GM23338 (cell line): ENCODE measurements around the gene ANG. TPM values are rescaled to one million over a fixed set of nuclear protein-coding genes. Genes with fewer than 3 reads are reported as not detected.

Experiments used
- ATAC-seq: fragments of 200-7000 bp; cut with Tn5 transposase; 3 replicates; pipeline ENCODE4 v1.9.1; 2020
- DNase-seq: peaks from one replicate; pipeline ENCODE4 v3.0.0-alpha.2; 2015; ENCODE audit warnings: low spot score
- H2AFZ ChIP-seq: fragments of 200-600 bp; sonication (generic); 2 replicates; pipeline ENCODE4 v1.8.0; 2016; ENCODE audit warnings: antibody characterized with exemption, mild to moderate bottlenecking, moderate library complexity
- H3F3A ChIP-seq: fragments of 200-600 bp; sonication (generic); replicated peaks from 2 replicates; pipeline ENCODE4 v1.8.0; 2017; ENCODE audit warnings: antibody characterized with exemption, mixed run types, low read depth
- H3K27ac ChIP-seq: fragments of 200-600 bp; sonication (generic); 2 replicates; pipeline ENCODE4 v1.6.1; 2016; ENCODE audit warnings: low read depth
- H3K27me3 ChIP-seq: fragments of 200-600 bp; sonication (generic); 2 replicates; pipeline ENCODE4 v1.8.0; 2016; ENCODE audit warnings: mild to moderate bottlenecking, mixed run types, moderate library complexity; ENCODE audit not compliant: insufficient read depth
- H3K36me3 ChIP-seq: fragments of 200-600 bp; sonication (generic); 2 replicates; pipeline ENCODE4 v1.8.0; 2016; ENCODE audit warnings: mild to moderate bottlenecking; ENCODE audit not compliant: insufficient read depth
- H3K4me1 ChIP-seq: fragments of 200-600 bp; sonication (generic); 2 replicates; pipeline ENCODE4 v1.8.0; 2016; ENCODE audit warnings: mild to moderate bottlenecking, moderate library complexity; ENCODE audit not compliant: insufficient read depth
- H3K4me2 ChIP-seq: fragments of 200-600 bp; sonication (generic); 2 replicates; pipeline ENCODE4 v1.7.1; 2017; ENCODE audit warnings: mixed run types
- H3K4me3 ChIP-seq: fragments of 200-600 bp; sonication (generic); 2 replicates; pipeline ENCODE4 v1.6.1; 2016; ENCODE audit warnings: mixed run types
- H3K79me2 ChIP-seq: fragments of 200-600 bp; sonication (generic); replicated peaks from 2 replicates; pipeline ENCODE4 v1.8.0; 2017; ENCODE audit warnings: mild to moderate bottlenecking; ENCODE audit not compliant: insufficient read depth
- H3K9me2 ChIP-seq: fragments of 200-600 bp; sonication (generic); 2 replicates; pipeline ENCODE4 v1.8.0; 2017; ENCODE audit not compliant: insufficient read depth
- H4K20me1 ChIP-seq: fragments of 200-600 bp; sonication (generic); replicated peaks from 2 replicates; pipeline ENCODE4 v1.8.0; 2017; ENCODE audit warnings: mild to moderate bottlenecking; ENCODE audit not compliant: insufficient read depth
- H3K27ac Mint-ChIP-seq: 2 replicates; pipeline ENCODE4 v1.8.0; 2020; ENCODE audit warnings: inconsistent platforms, mild to moderate bottlenecking, moderate library complexity, mixed read lengths
- H3K27me3 Mint-ChIP-seq: 3 replicates; pipeline ENCODE4 v1.8.0; 2022; ENCODE audit warnings: low read depth, mild to moderate bottlenecking, moderate library complexity, mixed read lengths, inconsistent platforms; ENCODE audit not compliant: insufficient read depth, poor library complexity
- H3K36me3 Mint-ChIP-seq: 3 replicates; pipeline ENCODE4 v1.8.0; 2021; ENCODE audit warnings: low read depth, mild to moderate bottlenecking, inconsistent platforms, moderate library complexity, mixed read lengths
- H3K4me1 Mint-ChIP-seq: 3 replicates; pipeline ENCODE4 v1.8.0; 2020; ENCODE audit warnings: mild to moderate bottlenecking, inconsistent platforms, mixed read lengths
- H3K4me3 Mint-ChIP-seq: 3 replicates; pipeline ENCODE4 v1.8.0; 2021; ENCODE audit warnings: moderate library complexity, mild to moderate bottlenecking, inconsistent platforms, mixed read lengths
- H3K9me3 Mint-ChIP-seq: 3 replicates; pipeline ENCODE4 v1.8.0; 2020; ENCODE audit warnings: moderate library complexity, mild to moderate bottlenecking, inconsistent platforms, mixed read lengths
- CREB1 ChIP-seq: fragments of 250-450 bp; sonication (Bioruptor Pico); IDR thresholded peaks from 2 replicates; pipeline ENCODE4 v1.5.0; 2020; ENCODE audit warnings: low read depth, mild to moderate bottlenecking, moderate library complexity
- EZH2 ChIP-seq: fragments of 200-600 bp; sonication (generic); IDR thresholded peaks from one replicate; pipeline ENCODE4 v1.8.0; 2017; ENCODE audit warnings: antibody characterized with exemption, mild to moderate bottlenecking, low read depth; ENCODE audit not compliant: unreplicated experiment
- EZH2phosphoT487 ChIP-seq: fragments of 200-600 bp; sonication (generic); IDR thresholded peaks from one replicate; pipeline ENCODE4 v1.8.1; 2018; ENCODE audit warnings: antibody characterized with exemption; ENCODE audit not compliant: unreplicated experiment
- JUNB ChIP-seq: IDR thresholded peaks from one replicate; pipeline ENCODE4 v1.6.1; 2016; ENCODE audit warnings: antibody characterized with exemption; ENCODE audit not compliant: unreplicated experiment
- NANOG ChIP-seq: IDR thresholded peaks from 2 replicates; pipeline ENCODE4 v1.6.1; 2016; ENCODE audit warnings: antibody characterized with exemption, borderline replicate concordance
- POLR2AphosphoS5 ChIP-seq: IDR thresholded peaks from 2 replicates; pipeline ENCODE4 v1.6.1; 2016; ENCODE audit warnings: antibody characterized with exemption, low read depth
- STAT1 ChIP-seq: IDR thresholded peaks from one replicate; pipeline ENCODE4 v1.6.1; 2016; ENCODE audit warnings: antibody characterized with exemption; ENCODE audit not compliant: unreplicated experiment
- ZNF114 ChIP-seq: fragments of 250-450 bp; sonication (Bioruptor Pico); IDR thresholded peaks from 2 replicates; pipeline ENCODE4 v1.5.0; 2020; ENCODE audit warnings: mild to moderate bottlenecking, moderate library complexity
- ZNF331 ChIP-seq: fragments of 250-450 bp; sonication (Bioruptor Pico); IDR thresholded peaks from 2 replicates; pipeline ENCODE4 v1.5.0; 2020; ENCODE audit warnings: low read depth, mild to moderate bottlenecking, moderate library complexity
- polyA plus RNA-seq: library from polyadenylated mRNA; unstranded; fragments of >200 nt; fragmentation: Nextera tagmentation; extraction: Ambion mirVana; gene quantifications from 2 replicates; pipeline ENCODE4 v1.2.1, GENCODE V29; 2016
- total RNA-seq: library from RNA; depleted of rRNA; stranded (reverse); fragments of >200 nt; shearing (Covaris generic); gene quantifications from 2 replicates; pipeline ENCODE4 v1.2.3, GENCODE V29; 2014
- TF ChIP-seq, protein P1 (sequence below): IDR thresholded peaks from 2 replicates; pipeline ENCODE4 v1.6.1; 2016; ENCODE audit warnings: antibody characterized with exemption
- TF ChIP-seq, protein P2 (sequence below): fragments of 250-450 bp; sonication (Bioruptor Pico); IDR thresholded peaks from 2 replicates; pipeline ENCODE4 v1.5.0; 2020; ENCODE audit warnings: mild to moderate bottlenecking, moderate library complexity
- TF ChIP-seq, protein P3 (sequence below), 2 experiments: fragments of 200-600 bp in 1 of 2; sonication (generic) in 1 of 2; conservative IDR thresholded peaks; 2 replicates each; pipeline versions ENCODE4 v1.5.1 to v1.6.1; 2016 to 2017; ENCODE audit warnings: antibody characterized with exemption in 2 of 2, low read depth in 2 of 2, mild to moderate bottlenecking in 2 of 2, moderate library complexity in 1 of 2
- TF ChIP-seq, protein P4 (sequence below): IDR thresholded peaks from one replicate; pipeline ENCODE4 v1.6.1; 2018; ENCODE audit warnings: antibody characterized with exemption; ENCODE audit not compliant: unreplicated experiment

ANG gene
- total and polyA plus RNA-seq, 2 experiments from 2014 or later, result 2.3 to 3.7 TPM

DNA sequence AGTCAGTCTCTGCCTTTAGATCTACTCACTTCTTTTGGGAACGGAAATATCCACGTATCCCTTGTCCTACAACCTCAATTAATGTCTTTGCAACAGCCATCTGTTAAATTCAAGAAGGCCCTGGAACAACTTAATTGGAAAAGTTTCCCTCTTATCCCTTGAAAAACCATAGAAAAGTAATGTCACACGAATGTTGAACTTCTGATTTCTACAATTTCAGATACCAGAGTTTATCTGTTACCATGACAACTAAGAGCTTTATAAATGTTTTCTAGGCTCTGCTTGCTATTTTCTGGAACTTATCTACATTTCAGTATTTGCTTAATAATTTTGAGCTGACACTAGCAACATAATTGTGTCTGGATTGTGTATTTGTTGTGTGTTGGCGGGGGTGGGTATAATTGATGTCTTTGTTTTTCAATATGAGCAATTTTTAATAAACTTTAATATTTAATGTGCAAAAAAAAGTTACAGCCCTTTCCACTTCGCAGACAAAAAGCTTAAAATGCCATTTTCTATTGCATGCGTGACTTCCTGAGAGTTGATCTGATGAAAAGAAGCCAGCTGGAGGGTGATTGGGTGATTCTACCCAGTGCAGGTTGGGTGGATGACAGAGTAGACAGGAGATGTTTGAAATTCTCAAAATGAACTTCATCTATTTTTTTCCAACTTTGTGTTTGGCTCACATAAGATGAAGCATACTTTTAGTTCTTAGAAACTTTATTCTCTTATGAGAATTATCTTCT lies 45.3 kb downstream of the ANG start:
- Histone ChIP-seq H4K20me1 (no peaks in the 10 kb centered on the region), H3F3A (no peaks in the 10 kb centered on the region), H3K4me2 (0 out of 2 replicates have a peak overlapping the region, but pooled peaks have one; percentile 19), H2AFZ (peak overlapping the region; percentile 74), H3K36me3 (no peaks in the 10 kb centered on the region), H3K27ac (no peak overlapping the region), H3K4me1 (peaks cover 11% of the 10 kb centered on the region; the same call in 1 of the 2 replicates), H3K4me3 (no peak overlapping the region), H3K79me2 (no peaks in the 10 kb centered on the region), H3K27me3 (no peaks in the 10 kb centered on the region), H3K9me2 (peaks cover 4% of the 10 kb centered on the region; the same call in 1 of the 2 replicates)
- Mint-ChIP-seq H3K36me3 (no peaks in the 10 kb centered on the region), H3K4me1 (peaks cover 17% of the 10 kb centered on the region), H3K27me3 (peaks cover 5% of the 10 kb centered on the region), H3K27ac (no peak overlapping the region), H3K9me3 (no peaks in the 10 kb centered on the region; the same call in 2 of the 3 replicates), H3K4me3 (no peak overlapping the region)
- no peak for ATAC-seq
- DNase-seq, result no peak
- TF ChIP-seq EZH2phosphoT487, result no peak
- TF ChIP-seq NANOG, result no peak
- no peak for TF ChIP-seq POLR2AphosphoS5
- TF ChIP-seq, protein P1, sequence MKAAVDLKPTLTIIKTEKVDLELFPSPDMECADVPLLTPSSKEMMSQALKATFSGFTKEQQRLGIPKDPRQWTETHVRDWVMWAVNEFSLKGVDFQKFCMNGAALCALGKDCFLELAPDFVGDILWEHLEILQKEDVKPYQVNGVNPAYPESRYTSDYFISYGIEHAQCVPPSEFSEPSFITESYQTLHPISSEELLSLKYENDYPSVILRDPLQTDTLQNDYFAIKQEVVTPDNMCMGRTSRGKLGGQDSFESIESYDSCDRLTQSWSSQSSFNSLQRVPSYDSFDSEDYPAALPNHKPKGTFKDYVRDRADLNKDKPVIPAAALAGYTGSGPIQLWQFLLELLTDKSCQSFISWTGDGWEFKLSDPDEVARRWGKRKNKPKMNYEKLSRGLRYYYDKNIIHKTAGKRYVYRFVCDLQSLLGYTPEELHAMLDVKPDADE, result no peak
- TF ChIP-seq ZNF331, result no peak
- no peak for TF ChIP-seq EZH2
- TF ChIP-seq, protein P2, sequence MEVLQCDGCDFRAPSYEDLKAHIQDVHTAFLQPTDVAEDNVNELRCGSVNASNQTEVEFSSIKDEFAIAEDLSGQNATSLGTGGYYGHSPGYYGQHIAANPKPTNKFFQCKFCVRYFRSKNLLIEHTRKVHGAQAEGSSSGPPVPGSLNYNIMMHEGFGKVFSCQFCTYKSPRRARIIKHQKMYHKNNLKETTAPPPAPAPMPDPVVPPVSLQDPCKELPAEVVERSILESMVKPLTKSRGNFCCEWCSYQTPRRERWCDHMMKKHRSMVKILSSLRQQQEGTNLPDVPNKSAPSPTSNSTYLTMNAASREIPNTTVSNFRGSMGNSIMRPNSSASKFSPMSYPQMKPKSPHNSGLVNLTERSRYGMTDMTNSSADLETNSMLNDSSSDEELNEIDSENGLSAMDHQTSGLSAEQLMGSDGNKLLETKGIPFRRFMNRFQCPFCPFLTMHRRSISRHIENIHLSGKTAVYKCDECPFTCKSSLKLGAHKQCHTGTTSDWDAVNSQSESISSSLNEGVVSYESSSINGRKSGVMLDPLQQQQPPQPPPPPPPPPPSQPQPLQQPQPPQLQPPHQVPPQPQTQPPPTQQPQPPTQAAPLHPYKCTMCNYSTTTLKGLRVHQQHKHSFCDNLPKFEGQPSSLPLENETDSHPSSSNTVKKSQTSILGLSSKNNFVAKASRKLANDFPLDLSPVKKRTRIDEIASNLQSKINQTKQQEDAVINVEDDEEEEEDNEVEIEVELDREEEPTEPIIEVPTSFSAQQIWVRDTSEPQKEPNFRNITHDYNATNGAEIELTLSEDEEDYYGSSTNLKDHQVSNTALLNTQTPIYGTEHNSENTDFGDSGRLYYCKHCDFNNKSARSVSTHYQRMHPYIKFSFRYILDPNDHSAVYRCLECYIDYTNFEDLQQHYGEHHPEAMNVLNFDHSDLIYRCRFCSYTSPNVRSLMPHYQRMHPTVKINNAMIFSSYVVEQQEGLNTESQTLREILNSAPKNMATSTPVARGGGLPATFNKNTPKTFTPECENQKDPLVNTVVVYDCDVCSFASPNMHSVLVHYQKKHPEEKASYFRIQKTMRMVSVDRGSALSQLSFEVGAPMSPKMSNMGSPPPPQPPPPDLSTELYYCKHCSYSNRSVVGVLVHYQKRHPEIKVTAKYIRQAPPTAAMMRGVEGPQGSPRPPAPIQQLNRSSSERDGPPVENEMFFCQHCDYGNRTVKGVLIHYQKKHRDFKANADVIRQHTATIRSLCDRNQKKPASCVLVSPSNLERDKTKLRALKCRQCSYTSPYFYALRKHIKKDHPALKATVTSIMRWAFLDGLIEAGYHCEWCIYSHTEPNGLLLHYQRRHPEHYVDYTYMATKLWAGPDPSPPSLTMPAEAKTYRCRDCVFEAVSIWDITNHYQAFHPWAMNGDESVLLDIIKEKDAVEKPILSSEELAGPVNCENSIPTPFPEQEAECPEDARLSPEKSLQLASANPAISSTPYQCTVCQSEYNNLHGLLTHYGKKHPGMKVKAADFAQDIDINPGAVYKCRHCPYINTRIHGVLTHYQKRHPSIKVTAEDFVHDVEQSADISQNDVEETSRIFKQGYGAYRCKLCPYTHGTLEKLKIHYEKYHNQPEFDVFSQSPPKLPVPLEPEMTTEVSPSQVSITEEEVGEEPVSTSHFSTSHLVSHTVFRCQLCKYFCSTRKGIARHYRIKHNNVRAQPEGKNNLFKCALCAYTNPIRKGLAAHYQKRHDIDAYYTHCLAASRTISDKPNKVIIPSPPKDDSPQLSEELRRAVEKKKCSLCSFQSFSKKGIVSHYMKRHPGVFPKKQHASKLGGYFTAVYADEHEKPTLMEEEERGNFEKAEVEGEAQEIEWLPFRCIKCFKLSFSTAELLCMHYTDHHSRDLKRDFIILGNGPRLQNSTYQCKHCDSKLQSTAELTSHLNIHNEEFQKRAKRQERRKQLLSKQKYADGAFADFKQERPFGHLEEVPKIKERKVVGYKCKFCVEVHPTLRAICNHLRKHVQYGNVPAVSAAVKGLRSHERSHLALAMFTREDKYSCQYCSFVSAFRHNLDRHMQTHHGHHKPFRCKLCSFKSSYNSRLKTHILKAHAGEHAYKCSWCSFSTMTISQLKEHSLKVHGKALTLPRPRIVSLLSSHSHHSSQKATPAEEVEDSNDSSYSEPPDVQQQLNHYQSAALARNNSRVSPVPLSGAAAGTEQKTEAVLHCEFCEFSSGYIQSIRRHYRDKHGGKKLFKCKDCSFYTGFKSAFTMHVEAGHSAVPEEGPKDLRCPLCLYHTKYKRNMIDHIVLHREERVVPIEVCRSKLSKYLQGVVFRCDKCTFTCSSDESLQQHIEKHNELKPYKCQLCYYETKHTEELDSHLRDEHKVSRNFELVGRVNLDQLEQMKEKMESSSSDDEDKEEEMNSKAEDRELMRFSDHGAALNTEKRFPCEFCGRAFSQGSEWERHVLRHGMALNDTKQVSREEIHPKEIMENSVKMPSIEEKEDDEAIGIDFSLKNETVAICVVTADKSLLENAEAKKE, result no peak
- no peak for TF ChIP-seq CREB1 (CRISPR knock-in tag)
- TF ChIP-seq, protein P3, sequence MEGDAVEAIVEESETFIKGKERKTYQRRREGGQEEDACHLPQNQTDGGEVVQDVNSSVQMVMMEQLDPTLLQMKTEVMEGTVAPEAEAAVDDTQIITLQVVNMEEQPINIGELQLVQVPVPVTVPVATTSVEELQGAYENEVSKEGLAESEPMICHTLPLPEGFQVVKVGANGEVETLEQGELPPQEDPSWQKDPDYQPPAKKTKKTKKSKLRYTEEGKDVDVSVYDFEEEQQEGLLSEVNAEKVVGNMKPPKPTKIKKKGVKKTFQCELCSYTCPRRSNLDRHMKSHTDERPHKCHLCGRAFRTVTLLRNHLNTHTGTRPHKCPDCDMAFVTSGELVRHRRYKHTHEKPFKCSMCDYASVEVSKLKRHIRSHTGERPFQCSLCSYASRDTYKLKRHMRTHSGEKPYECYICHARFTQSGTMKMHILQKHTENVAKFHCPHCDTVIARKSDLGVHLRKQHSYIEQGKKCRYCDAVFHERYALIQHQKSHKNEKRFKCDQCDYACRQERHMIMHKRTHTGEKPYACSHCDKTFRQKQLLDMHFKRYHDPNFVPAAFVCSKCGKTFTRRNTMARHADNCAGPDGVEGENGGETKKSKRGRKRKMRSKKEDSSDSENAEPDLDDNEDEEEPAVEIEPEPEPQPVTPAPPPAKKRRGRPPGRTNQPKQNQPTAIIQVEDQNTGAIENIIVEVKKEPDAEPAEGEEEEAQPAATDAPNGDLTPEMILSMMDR (conservative IDR thresholded peaks at IDR 0.05; ENCODE audit: low read depth in 2 of 2), result no peak
- no peak for TF ChIP-seq ZNF114
- TF ChIP-seq, protein P4, sequence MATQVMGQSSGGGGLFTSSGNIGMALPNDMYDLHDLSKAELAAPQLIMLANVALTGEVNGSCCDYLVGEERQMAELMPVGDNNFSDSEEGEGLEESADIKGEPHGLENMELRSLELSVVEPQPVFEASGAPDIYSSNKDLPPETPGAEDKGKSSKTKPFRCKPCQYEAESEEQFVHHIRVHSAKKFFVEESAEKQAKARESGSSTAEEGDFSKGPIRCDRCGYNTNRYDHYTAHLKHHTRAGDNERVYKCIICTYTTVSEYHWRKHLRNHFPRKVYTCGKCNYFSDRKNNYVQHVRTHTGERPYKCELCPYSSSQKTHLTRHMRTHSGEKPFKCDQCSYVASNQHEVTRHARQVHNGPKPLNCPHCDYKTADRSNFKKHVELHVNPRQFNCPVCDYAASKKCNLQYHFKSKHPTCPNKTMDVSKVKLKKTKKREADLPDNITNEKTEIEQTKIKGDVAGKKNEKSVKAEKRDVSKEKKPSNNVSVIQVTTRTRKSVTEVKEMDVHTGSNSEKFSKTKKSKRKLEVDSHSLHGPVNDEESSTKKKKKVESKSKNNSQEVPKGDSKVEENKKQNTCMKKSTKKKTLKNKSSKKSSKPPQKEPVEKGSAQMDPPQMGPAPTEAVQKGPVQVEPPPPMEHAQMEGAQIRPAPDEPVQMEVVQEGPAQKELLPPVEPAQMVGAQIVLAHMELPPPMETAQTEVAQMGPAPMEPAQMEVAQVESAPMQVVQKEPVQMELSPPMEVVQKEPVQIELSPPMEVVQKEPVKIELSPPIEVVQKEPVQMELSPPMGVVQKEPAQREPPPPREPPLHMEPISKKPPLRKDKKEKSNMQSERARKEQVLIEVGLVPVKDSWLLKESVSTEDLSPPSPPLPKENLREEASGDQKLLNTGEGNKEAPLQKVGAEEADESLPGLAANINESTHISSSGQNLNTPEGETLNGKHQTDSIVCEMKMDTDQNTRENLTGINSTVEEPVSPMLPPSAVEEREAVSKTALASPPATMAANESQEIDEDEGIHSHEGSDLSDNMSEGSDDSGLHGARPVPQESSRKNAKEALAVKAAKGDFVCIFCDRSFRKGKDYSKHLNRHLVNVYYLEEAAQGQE, result no peak
- TF ChIP-seq STAT1, result no peak
- TF ChIP-seq JUNB, result no peak
